PC-3 (cell line): ENCODE results near the gene MAP2K5.

Experiments used
- EZH2 ChIP-seq: fragments of 300-600 bp; sonication (generic); IDR thresholded peaks from one replicate; pipeline ENCODE4 v1.6.1; 2017; ENCODE audit warnings: antibody characterized with exemption, mild to moderate bottlenecking, low read length; ENCODE audit not compliant: unreplicated experiment
- EZH2phosphoT487 ChIP-seq: fragments of 300-600 bp; sonication (generic); IDR thresholded peaks from 2 replicates; pipeline ENCODE4 v1.6.1; 2018; ENCODE audit warnings: mild to moderate bottlenecking, antibody characterized with exemption, low read length, borderline replicate concordance
- TF ChIP-seq, protein P1 (sequence below): fragments of 300-600 bp; sonication (generic); conservative IDR thresholded peaks from 2 replicates; pipeline ENCODE4 v1.5.1; 2017; ENCODE audit warnings: antibody characterized with exemption, low read depth, mild to moderate bottlenecking, low read length

DNA sequence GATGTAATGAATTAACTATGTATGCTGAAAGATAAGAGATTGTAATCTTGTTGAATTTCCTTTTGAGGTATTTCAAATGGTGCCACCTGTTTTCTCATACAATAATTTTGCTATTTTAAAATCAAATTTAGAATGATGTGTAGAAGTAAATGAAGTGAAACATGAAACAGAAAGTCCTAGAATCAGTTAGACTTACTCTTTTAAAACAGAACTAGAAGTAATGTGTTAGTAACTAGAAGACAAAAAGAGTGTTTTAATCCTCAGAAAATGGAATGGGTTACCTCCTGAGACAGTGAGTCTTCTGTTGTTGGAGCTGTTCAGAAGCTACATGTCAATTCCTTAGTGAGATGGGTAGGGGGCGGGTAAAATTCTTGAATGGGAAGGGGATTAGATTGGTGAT lies 8.1 kb upstream of the MAP2K5 start:
- TF ChIP-seq, protein P1, sequence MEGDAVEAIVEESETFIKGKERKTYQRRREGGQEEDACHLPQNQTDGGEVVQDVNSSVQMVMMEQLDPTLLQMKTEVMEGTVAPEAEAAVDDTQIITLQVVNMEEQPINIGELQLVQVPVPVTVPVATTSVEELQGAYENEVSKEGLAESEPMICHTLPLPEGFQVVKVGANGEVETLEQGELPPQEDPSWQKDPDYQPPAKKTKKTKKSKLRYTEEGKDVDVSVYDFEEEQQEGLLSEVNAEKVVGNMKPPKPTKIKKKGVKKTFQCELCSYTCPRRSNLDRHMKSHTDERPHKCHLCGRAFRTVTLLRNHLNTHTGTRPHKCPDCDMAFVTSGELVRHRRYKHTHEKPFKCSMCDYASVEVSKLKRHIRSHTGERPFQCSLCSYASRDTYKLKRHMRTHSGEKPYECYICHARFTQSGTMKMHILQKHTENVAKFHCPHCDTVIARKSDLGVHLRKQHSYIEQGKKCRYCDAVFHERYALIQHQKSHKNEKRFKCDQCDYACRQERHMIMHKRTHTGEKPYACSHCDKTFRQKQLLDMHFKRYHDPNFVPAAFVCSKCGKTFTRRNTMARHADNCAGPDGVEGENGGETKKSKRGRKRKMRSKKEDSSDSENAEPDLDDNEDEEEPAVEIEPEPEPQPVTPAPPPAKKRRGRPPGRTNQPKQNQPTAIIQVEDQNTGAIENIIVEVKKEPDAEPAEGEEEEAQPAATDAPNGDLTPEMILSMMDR: no peak
- TF ChIP-seq EZH2: no peak
- no peak for TF ChIP-seq EZH2phosphoT487
